Cortex of kidney (tissue), 1 donor: Measurements from ENCODE around the gene COL11A1.
"Not testable (repeated sequence)": the region's sequence is repeated elsewhere in the genome, so short reads cannot be mapped to it uniquely, and the experiment has no call there.

ENCODE experiments used
- DNase-seq: peaks from one replicate; lab custom pipeline; 2025; lab: John Stamatoyannopoulos, UW

The COL11A1 gene

DNA sequence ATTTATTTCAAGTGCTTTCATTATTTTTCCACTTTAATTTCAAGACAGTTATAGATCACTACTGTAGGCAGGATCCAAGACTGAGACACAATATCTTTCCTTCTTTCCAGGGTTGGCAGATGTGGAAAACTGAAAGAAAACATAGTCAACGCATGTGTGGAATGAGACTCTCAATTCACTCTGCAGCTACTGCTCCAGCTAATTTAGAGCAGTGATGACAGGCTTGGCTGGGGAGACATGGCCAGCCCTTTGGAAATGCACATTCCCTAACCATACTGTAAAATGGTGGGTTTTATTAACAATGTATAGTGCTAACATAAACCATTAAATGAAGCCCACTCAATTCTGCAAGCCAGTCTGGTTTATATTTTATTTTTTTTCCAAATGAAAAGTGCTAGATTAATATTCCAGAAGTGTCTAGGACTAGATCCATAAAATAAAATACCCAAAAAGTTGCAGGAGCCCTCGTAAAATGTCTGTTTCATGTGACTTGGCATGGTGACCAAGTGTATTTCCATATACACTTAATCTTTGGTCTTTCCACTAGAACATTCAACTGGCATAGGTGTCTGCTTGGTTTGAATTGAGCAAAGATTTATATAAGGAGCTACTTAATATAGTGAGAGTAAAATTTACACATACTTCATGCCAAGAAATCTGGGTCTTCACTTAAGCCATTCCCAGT lies 32.9 kb downstream of the COL11A1 start:
- no peak for DNase-seq

DNA sequence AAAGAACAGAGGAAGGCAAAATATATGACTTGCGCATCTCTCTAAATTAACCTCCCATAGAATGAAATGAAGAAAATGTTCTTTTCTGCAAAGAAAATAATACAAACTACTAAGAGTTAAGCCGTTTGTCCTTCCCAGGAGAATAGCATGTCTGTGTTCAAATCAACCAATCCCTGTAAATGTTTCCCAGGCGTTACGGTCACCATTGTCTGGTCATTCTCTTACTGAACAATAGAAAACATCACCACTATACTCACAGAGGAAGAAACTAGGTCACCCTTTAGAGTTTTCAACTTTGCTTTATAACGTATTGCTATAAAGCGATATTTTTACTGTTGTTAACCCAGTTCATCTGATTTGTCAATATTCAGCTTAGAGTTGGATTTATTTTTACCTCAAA lies 34.1 kb downstream of the COL11A1 start:
- DNase-seq, result no peak

- no peak for DNase-seq
These were observed 39.1 kb downstream of the COL11A1 start for GRCh38 chr1:103069201-103069600.

DNA sequence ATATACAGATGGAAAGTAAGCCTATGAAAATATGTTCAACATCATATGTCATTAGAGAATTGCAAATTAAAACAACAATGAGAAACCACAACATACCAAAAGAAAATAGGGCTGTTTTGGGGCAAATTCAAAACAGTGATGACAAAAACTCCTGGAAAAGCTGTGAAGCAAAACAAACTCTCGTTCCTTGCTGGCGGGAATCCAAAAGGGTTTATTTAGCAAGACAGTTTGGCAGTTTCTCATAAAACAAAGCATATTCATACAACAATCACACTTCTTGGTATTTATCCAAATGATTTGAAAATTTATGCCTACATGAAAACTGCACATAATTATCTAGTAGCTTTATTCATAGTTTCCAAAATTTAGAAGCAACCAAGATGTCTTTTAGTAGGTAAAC lies 44.4 kb downstream of the COL11A1 start:
- DNase-seq, result no peak

DNA sequence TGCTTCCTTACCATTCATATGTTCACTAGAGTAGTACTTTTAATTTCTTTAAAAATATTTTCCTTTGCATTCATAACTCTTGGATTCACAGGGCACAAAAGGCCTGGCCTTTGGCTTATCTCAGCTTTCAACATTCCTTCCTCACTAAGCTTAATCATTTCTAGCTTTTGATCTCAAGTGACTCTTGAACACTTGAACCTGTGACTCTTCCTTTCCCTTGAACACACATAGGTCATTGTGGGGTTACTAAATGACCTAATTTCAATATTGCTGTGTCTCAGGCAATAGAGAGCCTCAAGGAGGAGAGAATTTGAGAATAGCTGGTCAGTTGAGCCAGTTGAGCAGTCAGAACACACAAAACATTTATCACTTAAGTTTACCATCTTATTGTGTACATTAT lies 49.9 kb downstream of the COL11A1 start:
- DNase-seq, result no peak

- DNase-seq, result no peak
These were observed 51.9 kb downstream of the COL11A1 start for GRCh38 chr1:103056423-103056822.

DNA sequence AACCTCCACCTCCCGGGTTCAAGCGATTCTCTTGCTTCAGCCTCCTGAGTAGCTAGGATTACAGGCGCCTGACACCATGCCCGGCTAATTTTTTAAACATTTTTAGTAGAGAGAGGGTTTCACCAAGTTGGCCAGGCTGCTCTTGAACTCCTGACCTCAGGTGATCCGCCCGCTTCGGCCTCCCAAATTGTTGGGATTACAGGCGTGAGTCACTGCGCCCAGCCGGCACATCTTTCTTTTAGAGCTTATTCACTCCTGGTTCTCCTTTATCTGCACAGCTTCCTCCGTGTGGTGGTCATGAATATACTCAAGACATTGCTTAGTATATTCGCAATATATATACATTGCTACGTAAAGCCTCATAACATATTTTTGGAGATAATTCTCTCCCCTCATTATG lies 80.2 kb downstream of the COL11A1 start:
- DNase-seq, result not testable (repeated sequence)

DNA sequence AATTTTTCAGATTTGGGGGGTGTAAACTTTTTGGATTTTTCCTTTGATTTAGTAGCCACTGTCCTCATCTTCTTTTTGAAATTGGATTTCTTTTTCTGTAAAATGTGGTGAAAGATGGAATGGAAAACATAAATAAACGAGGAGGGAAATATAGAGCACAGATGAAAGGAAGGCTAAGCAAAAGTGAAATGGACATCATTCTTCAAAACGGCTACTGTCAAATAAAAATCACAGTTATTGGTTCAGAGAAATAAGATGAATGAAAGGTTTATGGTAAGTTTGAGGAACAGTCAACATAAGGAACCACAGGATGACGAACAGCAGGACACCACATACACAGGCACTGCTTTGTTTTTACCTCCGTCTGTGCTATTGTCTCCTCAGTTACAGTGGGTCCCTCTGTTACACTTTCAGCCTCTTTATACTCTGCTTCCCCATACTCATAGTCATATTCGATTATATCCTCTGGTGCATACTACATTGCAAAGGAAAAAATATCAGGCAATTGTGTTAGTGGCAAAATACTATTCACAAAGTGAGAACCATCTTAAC lies 82.4 kb downstream of the COL11A1 start:
- DNase-seq, result no peak

- no peak for DNase-seq
These were observed 84.3 kb downstream of the COL11A1 start for GRCh38 chr1:103024051-103024450.

GRCh38 chr1:103002005-103002404 lies 106.3 kb downstream of the COL11A1 start:
- DNase-seq, result no peak

DNA sequence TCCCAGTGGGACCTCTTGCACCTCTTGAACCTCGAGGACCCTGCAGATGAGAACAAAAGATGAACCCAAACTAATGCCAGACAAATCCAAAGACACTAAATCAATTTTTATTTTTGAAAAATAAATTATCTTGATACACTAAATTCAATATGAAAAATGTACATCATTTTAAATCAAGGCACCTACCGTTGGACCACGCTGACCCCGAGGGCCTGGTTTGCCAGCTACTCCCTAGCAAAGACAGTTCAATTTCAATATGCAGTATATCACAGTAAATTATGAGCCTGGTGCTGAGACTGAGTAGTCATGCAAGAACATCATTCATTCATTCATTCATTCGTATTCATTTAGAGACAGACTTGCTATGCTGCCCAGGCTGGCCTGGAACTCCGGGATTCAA lies 129.4 kb downstream of the COL11A1 start:
- no peak for DNase-seq

- DNase-seq, result no peak
These were observed 131.0 kb downstream of the COL11A1 start for GRCh38 chr1:102977292-102977691.

- DNase-seq, result no peak
These were observed 137.7 kb downstream of the COL11A1 start for GRCh38 chr1:102970496-102971078.

DNA sequence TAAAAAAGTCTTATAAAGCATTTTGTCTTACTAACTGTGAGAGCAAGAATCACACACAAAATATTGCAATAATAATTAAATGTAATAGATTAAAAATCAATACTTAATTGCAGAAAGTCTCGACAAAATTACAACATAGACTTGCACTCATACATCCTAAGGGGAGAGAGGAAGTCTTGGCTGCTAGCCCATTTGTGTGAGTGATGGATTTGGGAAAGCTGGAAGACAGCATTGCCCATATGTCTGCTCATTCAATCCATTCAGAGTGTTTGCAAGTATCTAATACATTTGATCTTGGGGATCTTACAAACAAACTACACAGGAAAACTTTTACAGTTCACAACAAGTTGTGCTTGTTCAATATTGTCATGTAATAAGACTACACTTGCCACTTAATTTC lies 140.5 kb downstream of the COL11A1 start:
- no peak for DNase-seq

DNA sequence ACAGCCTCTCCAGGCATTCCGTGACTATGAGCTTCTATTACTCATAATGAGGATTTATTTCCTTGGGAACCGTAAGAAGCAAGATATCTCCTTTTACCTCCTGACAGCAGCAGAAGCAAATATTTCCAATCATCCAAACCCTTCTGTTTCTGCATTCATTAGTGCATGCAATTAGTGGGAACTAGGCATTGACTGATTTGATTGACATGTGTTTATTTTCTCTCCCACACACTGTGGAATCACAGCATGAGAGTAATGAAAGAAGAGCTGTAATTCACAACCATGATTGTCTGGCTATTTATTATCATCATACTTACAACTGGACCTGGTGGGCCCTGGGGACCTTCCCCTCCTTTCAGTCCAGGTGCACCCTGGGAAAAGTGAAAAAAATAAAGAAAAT lies 146.8 kb downstream of the COL11A1 start:
- no peak for DNase-seq

- no peak for DNase-seq
These were observed 153.7 kb downstream of the COL11A1 start for GRCh38 chr1:102954576-102954975.

DNA sequence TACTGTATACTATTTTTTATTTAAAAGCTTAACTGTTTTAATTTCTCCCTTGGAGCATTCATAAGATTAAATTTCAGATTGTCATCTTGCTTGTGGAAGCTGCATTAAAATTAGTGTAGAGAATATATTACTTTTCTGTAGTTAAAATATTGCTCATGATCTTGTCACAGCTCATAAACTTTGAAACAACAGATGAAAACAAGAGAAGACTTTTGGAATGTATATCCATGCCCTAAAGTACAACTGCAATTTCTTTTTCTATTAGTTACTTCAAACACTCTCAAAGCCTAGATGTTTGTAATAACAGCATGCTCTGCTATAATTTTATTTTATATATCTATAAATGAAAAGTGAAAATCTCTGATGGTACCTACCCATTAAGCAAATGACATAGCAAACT lies 155.9 kb downstream of the COL11A1 start:
- DNase-seq, result no peak

DNA sequence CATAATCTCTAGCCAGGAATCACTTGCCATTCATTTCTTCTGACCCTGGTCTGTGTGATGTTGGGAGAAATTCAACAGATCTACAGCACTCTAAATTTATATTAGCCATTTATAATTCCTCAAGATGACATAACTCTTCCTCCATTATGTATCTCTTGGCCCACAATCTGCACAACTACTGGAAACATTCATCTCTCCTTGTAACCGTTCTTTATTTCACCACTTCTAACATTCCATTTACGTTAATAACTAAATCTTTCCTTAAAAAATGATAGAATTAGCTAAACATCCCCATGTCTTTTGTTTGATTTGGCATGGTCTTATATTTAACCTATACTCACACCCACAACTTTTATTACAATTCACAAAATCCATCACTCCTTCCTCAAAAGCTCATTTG lies 166.0 kb downstream of the COL11A1 start:
- no peak for DNase-seq

GRCh38 chr1:102941366-102941947 lies 166.9 kb downstream of the COL11A1 start:
- DNase-seq, result no peak

DNA sequence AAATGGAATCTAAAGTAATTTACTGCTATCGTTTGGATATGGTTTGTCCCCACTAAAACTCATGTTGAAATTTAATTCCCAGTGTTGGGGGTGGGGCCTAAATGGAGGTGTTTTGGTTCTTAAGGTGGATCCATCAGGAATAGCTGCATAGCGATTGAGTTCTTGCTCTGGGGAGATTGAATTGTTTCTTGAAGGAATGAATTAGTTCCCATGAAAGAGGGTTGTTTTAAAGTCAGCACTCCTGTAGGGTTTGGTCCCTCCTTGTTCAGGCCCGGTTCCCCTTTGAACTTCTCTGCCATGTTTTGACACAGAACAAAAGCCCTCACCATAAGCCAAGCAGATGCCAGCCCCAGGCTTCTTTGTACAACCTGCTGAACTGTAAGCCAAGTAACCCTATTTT lies 170.9 kb downstream of the COL11A1 start:
- no peak for DNase-seq

GRCh38 chr1:102933362-102933761 lies 175.0 kb downstream of the COL11A1 start:
- not testable (repeated sequence) for DNase-seq

DNA sequence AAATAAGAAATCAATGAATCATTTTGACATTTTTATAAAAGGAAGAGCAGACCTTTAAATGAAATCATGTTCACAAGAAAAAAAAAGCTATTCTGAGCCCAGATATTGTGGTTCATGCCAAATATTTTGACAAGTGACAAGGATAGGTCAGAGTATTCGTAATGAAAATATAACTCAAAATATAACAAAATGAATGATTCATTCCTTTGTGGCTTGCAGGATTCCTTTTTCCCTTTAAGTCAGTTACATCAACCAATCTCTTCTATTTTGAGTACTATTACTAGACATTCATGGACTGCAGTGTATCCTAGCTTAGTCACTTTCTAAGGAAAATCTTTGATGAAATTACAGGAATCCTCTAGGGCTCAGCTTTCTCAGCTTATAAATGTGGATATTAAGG lies 188.7 kb downstream of the COL11A1 start:
- no peak for DNase-seq

- no peak for DNase-seq
These were observed 206.3 kb downstream of the COL11A1 start for GRCh38 chr1:102901996-102902395.
